HG02884 (cell line): ENCODE results near the gene TSHZ3.

ENCODE experiments used
- ATAC-seq: cut with Tn5 transposase; IDR thresholded peaks from one replicate; pipeline ENCODE4 v1.9.1; 2021; ENCODE audit warnings: mild to moderate bottlenecking, moderate library complexity; ENCODE audit not compliant: unreplicated experiment

The TSHZ3 gene

GRCh38 chr19:31355665-31356289 lies 6.5 kb upstream of the TSHZ3 start:
- no peak for ATAC-seq

DNA sequence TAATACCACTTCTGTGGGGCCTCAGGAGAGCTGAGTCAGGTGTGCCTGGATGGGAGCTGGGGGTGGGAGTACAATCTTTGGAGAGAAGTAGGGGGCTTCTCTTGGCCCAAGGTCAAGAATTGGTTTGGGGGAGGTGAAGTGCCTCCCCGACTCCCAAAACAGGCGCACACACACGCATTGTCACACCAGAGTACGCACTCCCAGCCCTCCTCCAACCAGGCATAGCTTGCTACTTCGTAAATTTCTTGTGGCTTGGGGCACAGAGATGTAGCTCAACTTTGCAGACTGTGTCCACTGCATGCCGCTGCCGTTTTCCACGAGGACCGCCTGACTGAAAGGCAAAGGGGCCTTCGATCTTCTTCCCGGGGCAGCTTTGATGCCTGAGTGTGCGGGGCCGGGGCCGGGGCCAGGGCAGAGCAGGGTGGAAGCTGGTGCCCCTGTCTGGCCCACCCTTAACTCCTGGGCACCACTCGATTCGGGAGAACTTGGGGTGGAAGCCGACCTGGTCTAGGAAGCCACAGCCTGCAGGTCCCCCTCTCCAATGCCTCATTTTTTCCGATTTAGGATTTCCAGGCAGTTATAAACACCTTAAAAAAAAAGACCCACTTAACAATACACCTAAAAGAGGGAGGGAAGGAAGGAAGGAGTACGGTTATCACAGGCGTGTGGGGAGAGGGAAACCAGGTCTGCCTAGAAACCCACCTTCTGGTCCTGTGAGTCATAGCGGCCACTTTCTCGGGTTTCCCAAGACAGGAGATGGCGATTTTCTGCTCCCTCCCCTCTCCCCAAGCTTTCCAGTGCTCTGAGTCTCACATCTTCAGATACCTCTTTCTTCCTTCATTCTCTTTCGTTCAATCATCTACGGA lies 5.8 kb upstream of the TSHZ3 start:
- ATAC-seq, result no peak

DNA sequence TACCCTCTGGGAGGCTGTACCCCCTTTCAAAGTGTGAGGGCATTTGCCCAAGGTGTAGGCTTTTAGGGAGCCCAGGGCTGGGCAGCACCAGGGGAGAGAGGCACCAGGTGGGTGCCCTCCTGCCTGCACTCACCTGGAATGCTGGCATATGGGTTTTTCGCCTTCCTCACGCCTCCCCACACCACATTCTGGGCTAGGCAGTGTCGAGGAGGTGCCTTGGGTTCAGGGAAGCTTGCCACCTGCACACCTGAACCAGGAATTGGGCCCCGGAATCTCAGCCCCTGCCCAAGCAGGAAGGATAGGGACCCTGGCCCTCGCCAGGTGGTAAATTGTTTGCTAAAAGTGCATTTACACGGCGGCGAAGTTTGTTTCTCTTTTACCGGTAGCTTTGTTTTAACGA lies 5.1 kb upstream of the TSHZ3 start:
- ATAC-seq, result no peak

DNA sequence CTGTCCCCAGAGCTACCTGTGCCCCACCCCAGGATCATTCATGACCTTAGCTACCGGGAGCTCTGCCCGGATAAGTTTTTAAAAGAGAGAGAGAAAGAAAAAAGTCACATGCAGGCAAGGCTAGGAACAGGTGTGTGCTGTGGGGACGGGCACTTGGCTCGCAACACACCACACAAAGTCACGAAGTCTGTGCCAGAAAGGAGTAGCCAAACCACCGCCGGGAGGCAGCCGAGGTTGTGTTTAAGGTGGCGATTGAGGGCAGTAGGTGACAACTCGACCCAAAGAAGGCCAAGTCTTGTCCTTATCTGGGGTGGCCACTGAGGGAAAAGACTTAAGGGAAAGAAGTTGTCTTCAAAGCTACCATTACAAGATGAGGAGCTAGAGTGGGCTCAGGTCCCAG lies 4.6 kb upstream of the TSHZ3 start:
- no peak for ATAC-seq

DNA sequence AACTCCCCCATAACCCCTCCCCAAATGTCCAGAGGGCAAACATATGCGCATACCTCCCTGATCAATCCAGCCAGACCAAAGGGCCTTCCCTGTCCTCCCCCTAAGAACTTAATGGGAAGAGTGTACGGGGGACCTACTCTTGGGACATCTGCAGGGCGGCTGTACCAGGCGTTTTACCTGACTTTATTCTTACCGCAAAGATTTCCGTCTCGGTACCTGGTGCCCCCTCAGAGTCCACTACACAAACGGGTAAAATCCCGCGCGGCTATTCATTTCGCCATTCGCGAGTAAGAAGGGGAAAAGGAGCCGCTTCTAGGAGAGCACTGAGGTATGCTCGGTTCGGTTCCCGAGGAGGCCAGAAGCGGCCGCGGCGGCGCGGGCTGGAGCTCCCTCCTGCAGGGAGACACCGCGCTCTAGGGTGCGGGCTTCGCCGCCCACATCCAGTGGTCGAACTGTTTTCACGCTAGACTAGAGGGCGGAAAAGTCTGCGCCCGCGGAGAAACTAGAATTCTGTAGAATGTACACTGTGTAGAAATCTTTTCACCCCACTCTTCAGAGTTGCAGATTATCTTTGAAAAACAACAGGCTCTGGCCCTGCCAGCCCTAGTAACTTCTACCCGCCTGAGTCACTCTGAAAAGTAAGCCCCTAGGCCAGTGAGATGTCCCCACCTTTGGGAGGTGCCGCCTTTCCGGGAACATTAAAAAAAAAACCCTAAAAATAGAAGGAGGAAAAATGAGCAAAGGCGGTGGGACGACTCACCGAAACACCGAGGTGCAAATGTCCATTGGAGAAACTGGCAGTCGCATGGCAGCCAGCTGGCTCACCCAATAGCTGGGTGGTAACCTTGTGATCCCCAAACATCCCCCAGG lies 3.8 kb upstream of the TSHZ3 start:
- no peak for ATAC-seq

DNA sequence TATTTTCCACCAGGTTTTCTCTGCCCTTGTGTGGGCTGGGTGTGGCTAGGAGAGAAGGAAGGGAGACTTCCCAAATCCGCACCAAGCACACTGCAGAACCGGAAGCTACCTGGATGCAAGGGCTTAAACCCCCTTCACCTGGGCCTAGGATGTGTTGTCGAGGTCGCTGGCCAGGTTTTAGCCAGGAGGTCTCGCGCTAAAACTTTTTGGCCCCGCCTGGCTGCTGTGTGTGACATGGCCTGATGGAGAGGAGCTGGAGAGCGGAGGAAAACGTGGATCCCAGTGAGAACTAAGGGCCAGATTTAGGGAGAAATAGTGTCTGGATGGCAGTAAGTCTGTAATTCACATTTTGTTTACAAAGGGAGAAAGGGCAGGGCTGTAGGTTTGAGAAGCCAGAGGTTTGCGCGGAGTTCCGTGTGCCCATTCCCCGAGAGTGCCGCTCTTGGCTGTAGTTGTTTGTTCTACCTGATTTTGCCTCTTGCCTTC lies 3.1 kb upstream of the TSHZ3 start:
- ATAC-seq, result no peak

GRCh38 chr19:31351855-31352195 lies 2.6 kb upstream of the TSHZ3 start:
- no peak for ATAC-seq

DNA sequence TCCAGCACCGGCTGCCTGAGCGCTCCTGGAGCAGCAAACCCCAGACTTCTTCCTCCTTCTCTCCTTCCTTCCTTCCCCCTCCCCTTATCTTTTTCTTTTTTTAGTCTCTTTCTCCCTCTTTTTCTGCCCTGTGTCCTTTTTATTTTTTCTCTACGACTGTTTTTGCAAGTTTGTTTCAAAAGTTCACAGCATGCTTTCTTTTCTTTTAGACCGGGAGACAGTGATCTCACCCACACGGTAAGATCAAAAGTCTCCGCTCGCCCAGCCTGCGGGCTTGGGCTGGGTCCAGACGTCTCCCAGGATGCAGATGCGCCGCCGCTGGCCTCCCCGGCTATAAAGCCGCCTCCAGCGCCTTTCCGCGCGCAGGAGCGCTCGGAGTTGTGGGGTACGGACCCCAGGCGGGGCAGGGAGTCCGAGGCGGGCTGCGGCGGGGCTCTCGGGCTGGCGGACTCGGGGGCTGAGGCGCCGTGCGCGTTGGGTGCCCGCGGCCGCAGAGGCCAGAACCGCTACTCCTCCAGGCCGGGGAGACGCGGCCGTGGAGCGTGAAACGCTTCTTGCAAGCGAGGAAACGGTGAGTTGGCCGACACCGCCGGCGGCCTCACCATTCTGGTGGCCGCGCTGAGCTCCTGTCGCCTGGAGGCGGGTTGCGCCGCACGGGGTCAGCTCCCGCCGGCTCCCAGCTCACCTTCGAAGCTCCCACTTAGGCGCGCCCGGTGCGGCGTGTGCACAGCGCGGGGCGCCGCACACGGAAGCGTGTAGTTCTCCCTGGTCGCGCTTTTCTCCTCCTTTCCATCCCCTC lies 2.0 kb upstream of the TSHZ3 start:
- ATAC-seq, result no peak

DNA sequence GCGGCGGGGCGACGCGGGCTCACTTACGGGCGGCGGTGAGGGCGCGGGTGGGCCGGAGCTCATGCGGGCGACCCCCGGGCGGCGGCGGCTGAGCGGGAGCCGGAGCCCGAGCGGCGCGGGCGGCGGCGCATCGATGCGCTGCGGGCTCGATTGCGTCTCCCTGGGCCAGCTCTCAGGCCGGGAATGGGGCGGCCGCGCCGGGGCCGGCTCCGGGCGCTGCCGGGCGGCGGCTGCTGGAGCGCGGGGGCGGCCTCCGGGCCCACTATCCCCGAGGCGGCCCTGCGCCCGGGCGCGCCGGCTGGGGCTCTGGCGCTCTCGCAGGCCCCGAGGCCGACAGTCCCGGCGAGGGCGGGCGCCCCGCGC lies 1.4 kb upstream of the TSHZ3 start:
- ATAC-seq, result no peak

- no peak for ATAC-seq
Measured at GRCh38 chr19:31350033-31350692, 927 bp upstream of the TSHZ3 start.

DNA sequence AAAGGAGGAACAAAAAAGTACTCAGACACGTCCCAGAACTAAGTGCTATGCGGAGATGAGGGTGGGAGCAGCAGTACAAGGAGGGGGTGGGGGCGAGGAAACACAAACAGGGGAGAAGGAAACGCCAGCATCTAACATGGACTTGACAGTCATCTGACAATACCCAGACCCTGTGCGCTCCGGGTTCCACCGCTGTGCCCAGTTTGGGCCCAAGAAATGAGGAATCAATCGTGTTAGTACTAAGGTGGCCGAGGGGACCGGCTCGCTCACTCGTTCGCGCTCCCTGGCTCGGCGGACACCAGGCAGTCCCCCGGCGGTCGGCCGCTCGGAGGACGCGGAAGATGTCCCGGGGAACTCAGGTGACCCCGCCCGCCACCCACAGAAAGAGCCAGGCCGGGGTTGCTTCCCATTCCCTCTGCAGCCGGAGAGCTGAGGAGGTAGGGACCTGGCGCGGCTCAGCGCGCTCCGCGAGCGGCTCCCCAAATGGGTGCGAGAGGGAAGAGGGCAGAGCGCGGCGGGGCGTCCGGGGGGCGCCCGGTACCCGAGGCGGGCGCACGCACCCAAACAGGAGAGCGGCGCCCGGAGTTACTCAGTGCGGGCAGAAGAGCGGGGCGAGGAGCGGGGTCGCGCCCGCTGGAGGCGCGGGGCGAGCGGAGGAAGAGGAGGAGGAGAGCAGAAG lies 616 bp downstream of the TSHZ3 start:
- no peak for ATAC-seq

- no peak for ATAC-seq
Measured at GRCh38 chr19:31347828-31348392, 1.3 kb downstream of the TSHZ3 start.

DNA sequence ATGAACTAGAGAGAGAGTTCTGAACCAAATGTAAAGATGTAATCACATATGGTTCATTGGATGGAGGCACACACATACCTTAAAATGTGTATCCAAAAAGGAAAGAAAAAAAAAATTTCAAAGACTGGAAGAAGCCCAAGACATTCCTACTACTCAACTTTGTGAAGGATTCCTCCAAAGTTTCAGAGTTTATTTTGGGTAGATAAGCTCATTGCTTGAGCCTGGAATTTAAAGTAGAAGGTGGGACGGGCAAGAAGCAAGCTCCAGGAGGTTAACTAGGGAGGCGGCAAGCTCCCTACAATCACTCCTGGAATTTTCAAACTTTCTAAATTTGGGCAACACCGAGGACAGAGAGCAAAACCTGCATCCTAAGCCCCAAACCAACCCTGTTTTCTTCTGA lies 1.9 kb downstream of the TSHZ3 start:
- no peak for ATAC-seq

DNA sequence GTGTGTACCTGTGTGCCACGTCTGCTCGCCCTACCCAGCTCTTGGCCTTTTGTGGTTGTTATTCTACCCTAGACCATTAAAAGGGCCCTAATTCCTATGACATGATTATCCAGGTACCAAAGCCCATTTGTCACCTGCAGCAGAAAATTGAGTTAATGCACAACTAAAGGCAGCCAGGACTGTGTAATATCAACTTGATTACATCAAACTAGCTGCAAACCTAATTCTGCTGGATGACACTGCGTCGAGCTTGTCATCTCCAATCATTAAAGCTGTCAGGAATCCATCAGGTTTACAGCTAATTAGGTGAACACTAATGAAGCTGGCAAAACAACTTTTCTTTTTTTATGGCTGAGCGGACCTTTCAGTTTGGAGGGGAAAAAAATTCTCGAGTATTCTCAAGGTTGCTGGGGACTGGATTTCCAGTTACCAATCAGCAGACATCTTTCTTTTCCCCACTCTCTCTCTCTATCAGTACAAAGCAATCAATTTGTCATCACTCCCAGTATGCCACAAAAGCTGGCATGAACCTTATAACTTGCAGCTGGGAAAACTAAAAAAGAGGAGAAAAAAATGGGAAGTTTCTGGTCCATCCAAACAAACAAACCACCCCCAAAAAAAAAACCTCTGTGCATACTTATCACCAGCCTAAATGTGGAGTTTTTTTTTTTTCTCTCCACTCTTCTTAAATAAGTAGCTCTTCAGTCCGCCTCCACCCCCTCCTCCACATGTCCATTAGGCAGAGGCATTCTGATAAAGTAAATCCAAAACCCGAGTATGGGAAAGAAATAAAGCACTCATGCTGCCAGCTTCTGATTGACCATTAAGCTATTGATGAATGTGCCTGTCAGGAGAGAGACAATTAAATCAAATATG lies 2.8 kb downstream of the TSHZ3 start:
- ATAC-seq, result no peak

DNA sequence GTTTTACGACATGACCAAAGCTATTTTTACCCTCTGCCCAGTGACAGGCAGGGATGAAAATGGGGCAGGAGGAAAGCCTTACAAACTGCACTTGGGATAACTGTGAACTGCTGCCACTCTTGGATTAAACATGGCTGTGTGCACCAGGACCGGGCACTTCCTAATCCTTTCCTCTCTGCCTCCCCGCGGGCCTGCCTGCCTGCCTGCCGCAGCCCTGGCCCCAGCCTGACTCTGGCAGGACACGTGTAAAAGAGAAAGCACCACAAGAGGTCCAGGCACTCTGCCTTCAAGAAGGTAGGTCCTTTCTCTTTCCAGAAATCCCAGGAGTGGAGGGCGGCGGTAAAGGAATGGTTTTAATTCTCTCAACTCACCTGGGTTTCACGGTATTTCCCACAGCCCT lies 4.8 kb downstream of the TSHZ3 start:
- no peak for ATAC-seq

DNA sequence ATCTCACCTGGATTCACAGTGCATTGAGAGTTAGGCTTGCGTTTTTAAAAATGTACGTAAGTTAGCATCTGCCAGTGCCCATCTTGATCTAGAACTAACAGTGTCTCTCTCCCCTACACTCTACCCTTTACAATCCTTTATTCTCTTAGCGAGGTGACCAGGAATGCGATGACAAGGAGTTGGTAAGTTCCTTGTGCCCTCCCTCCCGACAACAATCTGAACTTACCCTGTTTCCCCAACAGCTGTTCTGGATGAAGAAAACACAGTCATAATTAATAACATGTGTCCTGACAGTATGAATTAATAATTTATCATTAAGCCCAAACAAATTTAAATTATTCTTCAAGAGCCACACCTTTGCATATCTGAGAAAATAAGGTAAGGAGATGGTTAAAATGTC lies 6.3 kb downstream of the TSHZ3 start:
- ATAC-seq, result no peak

- no peak for ATAC-seq
Measured at GRCh38 chr19:31340042-31341025, 8.9 kb downstream of the TSHZ3 start.
